Measurements from ENCODE around the gene IGFBP3.

The IGFBP3 gene

DNA sequence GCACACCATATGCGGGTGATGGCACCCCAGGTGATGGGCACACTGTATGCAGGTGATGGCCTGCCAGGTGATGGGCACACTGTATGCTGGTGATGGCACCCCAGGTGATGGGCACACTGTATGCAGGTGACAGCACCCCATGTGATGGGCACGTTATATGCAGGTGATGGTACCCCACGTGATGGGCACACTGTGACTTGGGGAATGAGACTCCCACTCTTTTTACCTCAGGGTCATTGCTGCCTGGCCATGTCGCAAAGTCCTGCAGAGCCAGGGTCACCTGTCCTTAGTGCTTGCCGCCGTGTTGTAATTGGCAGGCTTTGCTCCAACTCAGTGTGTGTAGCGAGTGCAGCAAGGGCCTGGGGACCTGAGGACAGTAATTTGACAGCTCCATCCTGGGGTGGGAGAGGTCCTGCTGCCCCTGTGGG is 40.6 kb downstream of the IGFBP3 start:
- H3K9me3 Mint-ChIP-seq (ENCODE audit: low read depth) = no peaks in the 10 kb centered on the region
- H3K36me3 Mint-ChIP-seq = no peaks in the 10 kb centered on the region
- no peaks in the 10 kb centered on the region for H3K4me1 Mint-ChIP-seq (ENCODE audit: low read depth)
- H3K4me3 Mint-ChIP-seq = no peak overlapping the region
- H3K27ac Mint-ChIP-seq = no peak overlapping the region
- H3K27me3 Mint-ChIP-seq = peaks cover 8% of the 10 kb centered on the region

- no peaks in the 10 kb centered on the region for H3K4me1 Mint-ChIP-seq (ENCODE audit: low read depth)
- H3K9me3 Mint-ChIP-seq (ENCODE audit: low read depth) = no peaks in the 10 kb centered on the region
- H3K27ac Mint-ChIP-seq = no peak overlapping the region
- no peaks in the 10 kb centered on the region for H3K36me3 Mint-ChIP-seq
- peaks cover 2% of the 10 kb centered on the region for H3K27me3 Mint-ChIP-seq
- H3K4me3 Mint-ChIP-seq = no peak overlapping the region
These were observed 42.5 kb downstream of the IGFBP3 start for GRCh38 chr7:45878457-45879144.

- Mint-ChIP-seq H3K27ac (no peak overlapping the region), H3K36me3 (no peaks in the 10 kb centered on the region), H3K9me3 (ENCODE audit: low read depth) (no peaks in the 10 kb centered on the region), H3K4me3 (no peak overlapping the region), H3K27me3 (peaks cover 3% of the 10 kb centered on the region), H3K4me1 (ENCODE audit: low read depth) (no peaks in the 10 kb centered on the region)
These were observed 44.6 kb downstream of the IGFBP3 start for GRCh38 chr7:45876519-45876918.

GRCh38 chr7:45874408-45875131 is 46.5 kb downstream of the IGFBP3 start:
- no peak overlapping the region for H3K27ac Mint-ChIP-seq
- H3K4me3 Mint-ChIP-seq = no peak overlapping the region
- no peaks in the 10 kb centered on the region for H3K36me3 Mint-ChIP-seq

DNA sequence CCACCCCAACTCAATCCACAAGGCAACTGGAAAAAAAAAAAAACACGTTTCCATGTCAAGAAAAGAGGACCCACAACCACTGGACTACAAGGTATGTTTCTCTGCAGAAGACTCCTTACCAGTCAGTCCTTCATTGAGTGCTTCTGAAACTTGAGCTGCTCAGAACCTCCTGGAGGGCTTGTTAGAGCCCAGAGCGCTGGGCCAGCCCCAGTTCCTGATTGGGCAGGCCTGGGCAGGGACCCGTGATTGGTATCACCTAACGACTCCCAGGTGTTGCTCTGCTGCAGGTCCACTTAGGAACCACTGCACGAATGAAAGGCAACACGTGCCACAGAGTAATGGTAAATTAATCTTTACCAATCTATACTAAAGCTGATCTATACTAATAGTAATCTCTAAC is 47.7 kb downstream of the IGFBP3 start:
- Mint-ChIP-seq H3K27me3 (peaks cover 8% of the 10 kb centered on the region), H3K4me1 (ENCODE audit: low read depth) (no peaks in the 10 kb centered on the region), H3K36me3 (no peaks in the 10 kb centered on the region), H3K4me3 (no peak overlapping the region), H3K27ac (no peak overlapping the region), H3K9me3 (ENCODE audit: low read depth) (no peaks in the 10 kb centered on the region)

More at GRCh38 chr7:45874408-45875131, 46.5 kb downstream of the IGFBP3 start:
- Mint-ChIP-seq H3K4me1 (ENCODE audit: low read depth) (no peaks in the 10 kb centered on the region), H3K9me3 (ENCODE audit: low read depth) (no peaks in the 10 kb centered on the region), H3K27me3 (peaks cover 3% of the 10 kb centered on the region)

DNA sequence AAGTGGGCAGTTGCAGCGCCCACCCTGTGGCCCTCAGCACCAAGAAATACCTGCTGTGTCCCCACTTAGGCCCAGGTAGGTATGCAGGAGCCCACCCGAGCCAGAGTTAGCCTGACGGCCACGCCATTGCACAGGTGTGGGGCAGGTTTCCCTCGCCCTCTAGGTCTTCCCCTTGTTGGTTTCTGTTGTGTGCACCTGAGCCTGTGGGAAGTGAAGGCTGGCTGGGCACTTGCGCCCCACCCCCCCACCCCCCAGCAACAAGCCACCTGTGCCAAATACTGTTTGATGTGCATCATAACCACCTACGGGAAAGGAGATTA is 48.1 kb downstream of the IGFBP3 start, which contains the start of gene CCDC201:
TSS of gene CCDC201 (minus strand) at position 48 of the 320 bp plus-strand sequence. CDS start 75 bp downstream, outside the sequence.
- Mint-ChIP-seq H3K27ac (no peak within 1 kb of the TSS), H3K4me3 (no peak within 1 kb of the TSS), H3K36me3 (no peaks in the 10 kb centered on the region), H3K27me3 (peaks cover 8% of the 10 kb centered on the region), H3K4me1 (ENCODE audit: low read depth) (no peaks in the 10 kb centered on the region), H3K9me3 (ENCODE audit: low read depth) (no peaks in the 10 kb centered on the region)

DNA sequence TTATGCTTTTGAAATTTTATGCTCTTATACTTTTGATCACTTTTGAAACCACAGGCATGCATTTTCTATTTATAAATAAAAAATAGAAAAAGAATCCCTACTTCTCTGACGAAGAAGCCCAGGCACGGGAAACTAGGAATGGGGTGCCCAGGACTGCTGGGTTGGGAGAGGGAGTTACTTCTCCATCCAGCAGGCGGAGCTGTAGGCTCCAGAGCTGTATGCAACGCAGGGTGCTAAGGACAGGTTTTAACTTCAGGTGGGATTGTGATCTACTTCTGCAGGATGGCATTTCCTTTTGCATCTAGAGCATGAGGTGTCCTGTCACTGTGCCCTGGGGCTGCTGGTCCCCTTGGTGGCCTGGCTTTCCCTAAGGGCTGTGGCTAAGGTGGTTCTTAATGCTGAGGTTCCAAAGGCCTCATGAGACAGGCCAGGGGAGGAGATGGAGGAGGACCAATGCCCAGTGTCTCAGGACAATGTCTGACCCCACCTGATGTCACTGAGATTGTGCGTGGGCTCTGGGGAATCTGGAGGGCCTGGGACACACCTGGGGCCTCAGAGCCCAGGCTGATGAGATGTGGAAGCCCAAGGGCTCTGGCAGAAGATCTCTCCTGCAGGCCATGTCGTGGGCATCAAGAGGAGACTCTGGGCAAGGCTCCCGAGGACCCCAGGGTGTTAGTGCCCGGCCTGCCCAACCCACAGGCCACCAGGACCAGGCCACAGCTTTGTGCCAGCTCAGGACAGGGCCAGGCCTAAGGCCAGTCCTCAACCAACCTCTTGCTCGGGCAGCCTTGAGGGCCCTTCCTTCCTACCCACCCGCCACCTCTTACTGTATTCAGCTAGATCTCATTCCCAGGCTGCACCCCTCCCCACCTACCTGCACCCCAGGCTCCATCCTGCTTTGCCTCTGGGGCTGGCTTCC is 48.7 kb downstream of the IGFBP3 start:
- no peak overlapping the region for H3K27ac Mint-ChIP-seq
- no peaks in the 10 kb centered on the region for H3K4me1 Mint-ChIP-seq (ENCODE audit: low read depth)
- H3K4me3 Mint-ChIP-seq = no peak overlapping the region
- peaks cover 3% of the 10 kb centered on the region for H3K9me3 Mint-ChIP-seq (ENCODE audit: low read depth)
- H3K36me3 Mint-ChIP-seq = no peaks in the 10 kb centered on the region
- peaks cover 11% of the 10 kb centered on the region for H3K27me3 Mint-ChIP-seq

GRCh38 chr7:45869426-45869825 is 51.6 kb downstream of the IGFBP3 start:
- Mint-ChIP-seq H3K4me3 (no peak overlapping the region), H3K27ac (no peak overlapping the region), H3K36me3 (no peaks in the 10 kb centered on the region), H3K27me3 (peaks cover 13% of the 10 kb centered on the region), H3K9me3 (ENCODE audit: low read depth) (peaks cover 3% of the 10 kb centered on the region), H3K4me1 (ENCODE audit: low read depth) (no peaks in the 10 kb centered on the region)

DNA sequence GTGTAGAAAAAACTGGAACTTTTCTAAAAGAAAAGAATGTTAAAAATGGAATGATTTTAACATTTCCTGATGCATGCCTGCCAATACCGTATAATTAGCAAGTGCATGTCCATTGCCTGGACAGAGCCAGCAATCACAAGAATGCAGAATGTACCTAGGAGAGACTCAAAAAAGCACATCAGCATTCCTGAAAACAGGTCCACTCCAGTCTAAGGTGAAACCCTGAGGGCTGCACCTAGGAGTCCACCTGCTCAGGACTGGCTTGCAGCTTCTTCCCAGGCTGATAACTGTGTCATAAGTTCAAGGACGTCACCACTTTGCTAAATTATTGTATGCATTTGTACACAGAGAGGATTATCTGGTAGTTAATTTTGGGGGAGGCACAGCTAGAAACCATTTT is 53.6 kb downstream of the IGFBP3 start:
- Mint-ChIP-seq H3K4me3 (no peak overlapping the region), H3K4me1 (ENCODE audit: low read depth) (no peaks in the 10 kb centered on the region), H3K36me3 (no peaks in the 10 kb centered on the region), H3K27me3 (peaks cover 21% of the 10 kb centered on the region), H3K27ac (no peak overlapping the region), H3K9me3 (ENCODE audit: low read depth) (peaks cover 3% of the 10 kb centered on the region)

GRCh38 chr7:45865594-45866410 is 55.3 kb downstream of the IGFBP3 start:
- peaks cover 26% of the 10 kb centered on the region for H3K27me3 Mint-ChIP-seq
- H3K4me3 Mint-ChIP-seq = no peak overlapping the region
- no peaks in the 10 kb centered on the region for H3K36me3 Mint-ChIP-seq
- no peak overlapping the region for H3K27ac Mint-ChIP-seq
- no peaks in the 10 kb centered on the region for H3K4me1 Mint-ChIP-seq (ENCODE audit: low read depth)
- H3K9me3 Mint-ChIP-seq (ENCODE audit: low read depth) = peaks cover 3% of the 10 kb centered on the region

DNA sequence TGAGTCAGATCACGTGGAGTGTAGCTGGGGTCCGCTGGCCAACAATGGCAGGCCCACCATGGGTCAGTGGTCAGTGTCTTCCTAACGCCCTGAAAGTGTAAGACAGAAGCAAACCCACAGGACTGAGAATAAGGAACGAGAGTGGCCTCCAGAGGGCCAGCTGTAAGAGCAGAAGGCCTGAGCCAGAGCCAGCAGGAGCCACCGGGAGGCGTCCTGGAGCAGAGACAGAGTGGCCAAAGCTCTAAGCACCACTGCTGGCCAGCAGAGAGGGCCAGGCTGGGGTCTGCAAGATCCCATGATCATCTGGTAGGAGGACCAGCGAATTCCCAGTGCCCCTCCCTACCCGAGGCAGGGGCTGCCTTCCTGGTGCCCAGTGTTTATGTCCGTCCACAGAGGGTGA is 57.4 kb downstream of the IGFBP3 start:
- H3K27ac Mint-ChIP-seq = no peak overlapping the region
- H3K4me1 Mint-ChIP-seq (ENCODE audit: low read depth) = no peaks in the 10 kb centered on the region
- H3K36me3 Mint-ChIP-seq = no peaks in the 10 kb centered on the region
- peaks cover 3% of the 10 kb centered on the region for H3K9me3 Mint-ChIP-seq (ENCODE audit: low read depth)
- H3K27me3 Mint-ChIP-seq = peaks cover 22% of the 10 kb centered on the region
- no peak overlapping the region for H3K4me3 Mint-ChIP-seq
